CD4-positive, alpha-beta T cell treated with Interleukin-6 for 4 hours (primary cell): ENCODE results near the gene NME5.
A peak's percentile ranks its signal among the peaks of the same experiment; 100 is the strongest.
"Not testable (repeated sequence)": the region's sequence is repeated elsewhere in the genome, so short reads cannot be mapped to it uniquely, and the experiment has no call there.

Experiments
- DNase-seq: peaks from one replicate; pipeline ENCODE4 v3.0.0-alpha.2; 2020; ENCODE audit warnings: mixed read lengths

Gene NME5, protein sequence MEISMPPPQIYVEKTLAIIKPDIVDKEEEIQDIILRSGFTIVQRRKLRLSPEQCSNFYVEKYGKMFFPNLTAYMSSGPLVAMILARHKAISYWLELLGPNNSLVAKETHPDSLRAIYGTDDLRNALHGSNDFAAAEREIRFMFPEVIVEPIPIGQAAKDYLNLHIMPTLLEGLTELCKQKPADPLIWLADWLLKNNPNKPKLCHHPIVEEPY

DNA sequence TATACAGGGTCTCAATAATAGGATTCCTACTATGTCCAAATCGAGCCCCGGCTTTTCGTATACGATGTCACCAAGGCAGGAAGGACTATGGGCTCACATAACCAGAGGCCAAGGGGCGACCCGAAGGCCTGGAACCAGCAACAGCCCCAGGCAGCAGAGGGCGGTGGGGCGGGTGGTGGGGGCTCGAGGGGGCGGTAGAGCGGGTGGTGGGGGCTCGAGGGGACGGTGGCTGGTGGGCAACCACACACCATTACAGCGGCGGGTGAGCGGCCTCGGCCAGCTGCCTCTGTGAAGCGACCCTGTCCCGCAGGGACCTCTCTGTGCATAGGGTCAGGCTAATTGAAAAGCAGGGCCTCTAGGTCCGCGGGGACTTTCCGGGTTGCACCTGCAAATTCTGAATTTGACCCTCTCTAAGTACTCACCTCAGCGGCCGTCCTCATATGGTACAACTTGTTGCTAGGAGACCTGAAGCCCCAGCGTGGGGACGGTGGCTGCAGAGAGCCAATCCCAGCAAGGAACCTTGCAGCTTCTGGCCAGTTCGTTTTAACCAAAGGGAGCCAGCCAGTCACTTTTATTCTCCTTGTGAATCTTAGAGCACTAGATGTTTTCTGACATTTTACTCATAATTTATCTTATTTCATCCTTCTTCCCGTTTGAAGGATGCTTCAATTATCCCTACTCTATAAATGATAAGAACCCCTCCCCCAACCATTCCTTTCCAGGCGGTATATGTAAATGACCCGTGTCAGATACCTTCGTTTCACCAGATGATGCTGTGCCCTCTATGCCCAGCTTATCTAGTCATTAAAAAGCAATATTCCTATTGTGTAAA, at the start of gene NME5:
Gene NME5, minus strand, starts transcription at position 480 of the 832 bp plus-strand sequence. CDS start 648 bp downstream, outside the sequence.
- DNase-seq = no peak

DNA sequence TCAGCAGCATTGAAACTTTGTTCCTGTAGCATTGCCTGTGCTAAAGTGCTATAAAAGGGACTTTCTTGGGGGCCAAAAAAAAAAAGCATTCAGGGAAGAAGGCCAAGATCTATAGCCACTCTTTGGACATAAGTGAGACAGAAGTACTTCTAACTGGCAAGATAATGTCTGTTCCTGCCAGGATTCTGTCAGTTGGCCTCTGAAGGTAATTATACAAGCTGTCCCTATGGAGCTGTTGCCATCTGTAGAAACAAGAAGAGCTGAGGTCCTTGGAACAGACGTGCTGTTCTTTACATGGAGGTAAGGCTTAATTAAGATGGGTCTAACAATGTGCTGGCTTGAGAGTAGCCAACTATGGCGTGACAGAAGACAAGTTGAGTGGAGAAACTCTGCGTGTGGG, 49.4 kb upstream of the NME5 start:
- DNase-seq = no peak

DNA sequence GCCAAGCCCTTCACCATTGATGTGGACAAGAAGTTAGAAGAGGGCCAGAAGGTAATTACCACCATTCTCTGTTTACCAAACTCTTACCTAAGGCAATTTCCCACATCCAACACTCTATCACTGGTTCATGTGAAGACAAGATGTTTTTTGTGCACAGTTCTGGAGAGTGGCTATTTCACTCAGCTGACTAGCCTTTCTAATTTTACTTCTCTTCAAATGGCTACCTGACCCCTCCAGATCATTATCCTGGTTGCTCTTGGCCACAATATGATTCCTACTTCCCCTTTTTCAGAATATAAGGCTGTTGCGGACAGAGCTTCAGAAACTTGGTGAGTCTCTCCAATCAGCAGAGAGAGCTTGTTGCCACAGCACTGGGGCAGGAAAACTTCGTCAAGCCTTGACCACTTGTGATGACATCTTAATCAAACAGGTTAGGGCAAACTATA, 46.8 kb upstream of the NME5 start:
- no peak for DNase-seq

DNA sequence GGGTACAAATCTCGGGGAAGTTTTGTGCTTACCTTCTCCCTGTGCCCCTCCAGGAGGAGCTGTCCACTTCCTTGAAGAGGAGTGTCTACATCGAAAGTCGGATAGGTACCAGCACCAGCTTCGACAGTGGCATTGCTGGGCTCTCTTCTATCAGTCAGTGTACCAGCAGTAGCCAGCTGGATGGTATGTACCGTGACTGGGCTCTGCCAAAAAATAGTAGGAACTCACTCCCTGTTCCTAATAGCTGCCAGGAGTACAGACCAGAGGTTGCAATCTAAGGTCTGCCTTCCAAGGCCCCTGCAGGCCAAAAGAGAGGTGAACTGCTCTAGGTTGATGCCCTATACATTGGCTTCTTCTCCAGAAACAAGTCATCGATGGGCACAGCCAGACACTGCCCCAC, 43.6 kb upstream of the NME5 start:
- no peak for DNase-seq

DNA sequence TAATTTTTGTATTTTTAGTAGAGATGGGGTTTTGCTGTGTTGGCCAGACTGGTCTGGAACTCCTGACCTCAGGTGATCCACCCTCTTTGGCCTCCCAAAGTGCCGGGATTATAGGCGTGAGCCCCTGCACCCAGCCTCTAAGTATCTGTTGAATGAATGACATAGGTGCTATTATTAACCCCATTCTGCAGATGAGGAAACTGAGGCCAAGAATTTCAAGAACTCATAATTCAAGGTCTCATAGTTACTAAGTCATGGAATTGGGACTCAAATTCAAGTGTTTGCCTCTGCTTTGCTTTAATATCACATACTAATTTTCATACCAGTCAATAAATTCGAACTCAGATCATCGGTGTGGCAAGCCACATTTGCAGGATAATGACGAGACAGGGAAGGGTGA, 41.6 kb upstream of the NME5 start:
- no peak for DNase-seq

DNA sequence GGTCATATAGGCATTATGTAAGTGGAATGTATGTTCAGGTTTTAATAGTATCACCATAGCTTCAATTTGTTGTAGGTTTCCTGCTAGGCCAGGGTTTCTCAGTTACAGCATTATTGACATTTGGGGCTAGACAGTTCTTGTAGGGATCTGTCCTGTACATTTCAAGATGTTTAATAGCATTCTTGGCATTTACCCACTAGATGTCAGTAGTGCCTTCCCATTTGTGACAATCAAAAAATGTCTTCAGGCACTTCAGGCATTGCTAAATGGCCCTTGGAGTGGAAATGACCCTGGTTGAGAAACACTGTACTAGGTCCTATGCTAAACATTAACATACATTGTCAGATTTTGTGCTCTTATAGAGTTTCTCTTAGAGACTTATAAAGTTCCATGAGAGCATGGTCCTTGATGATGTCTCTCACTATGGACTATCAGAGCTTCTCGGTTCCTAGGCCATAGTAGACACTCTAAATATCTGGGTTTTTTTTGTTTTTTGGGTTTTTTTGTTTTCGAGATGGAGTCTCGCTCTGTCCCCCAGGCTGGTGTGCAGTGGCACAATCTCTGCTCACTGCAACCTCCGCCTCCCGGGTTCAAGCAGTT, 41.1 kb upstream of the NME5 start:
- DNase-seq = no peak

DNA sequence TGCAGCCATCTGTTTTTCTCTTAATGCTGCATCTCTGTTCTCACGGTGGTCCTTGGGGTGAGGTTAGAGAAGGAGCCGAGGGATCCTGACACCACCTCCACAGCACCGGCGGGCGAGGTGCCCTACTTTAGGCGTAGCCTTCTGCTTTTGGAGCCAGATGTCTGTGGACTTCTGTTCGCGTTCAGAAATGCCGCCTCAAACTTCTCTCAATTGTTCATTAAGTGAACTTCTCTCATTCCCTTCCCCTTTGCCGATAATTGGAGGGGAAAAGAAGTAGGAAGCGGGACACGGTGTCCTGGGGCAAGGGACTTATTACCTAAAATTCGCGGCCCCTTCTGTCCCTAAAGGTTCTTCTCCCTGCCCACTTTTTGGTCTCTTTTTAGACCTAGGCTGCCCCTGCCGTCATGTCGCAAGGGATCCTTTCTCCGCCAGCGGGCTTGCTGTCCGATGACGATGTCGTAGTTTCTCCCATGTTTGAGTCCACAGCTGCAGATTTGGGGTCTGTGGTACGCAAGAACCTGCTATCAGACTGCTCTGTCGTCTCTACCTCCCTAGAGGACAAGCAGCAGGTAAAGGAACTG, 40.1 kb upstream of the NME5 start:
- no peak for DNase-seq

DNA sequence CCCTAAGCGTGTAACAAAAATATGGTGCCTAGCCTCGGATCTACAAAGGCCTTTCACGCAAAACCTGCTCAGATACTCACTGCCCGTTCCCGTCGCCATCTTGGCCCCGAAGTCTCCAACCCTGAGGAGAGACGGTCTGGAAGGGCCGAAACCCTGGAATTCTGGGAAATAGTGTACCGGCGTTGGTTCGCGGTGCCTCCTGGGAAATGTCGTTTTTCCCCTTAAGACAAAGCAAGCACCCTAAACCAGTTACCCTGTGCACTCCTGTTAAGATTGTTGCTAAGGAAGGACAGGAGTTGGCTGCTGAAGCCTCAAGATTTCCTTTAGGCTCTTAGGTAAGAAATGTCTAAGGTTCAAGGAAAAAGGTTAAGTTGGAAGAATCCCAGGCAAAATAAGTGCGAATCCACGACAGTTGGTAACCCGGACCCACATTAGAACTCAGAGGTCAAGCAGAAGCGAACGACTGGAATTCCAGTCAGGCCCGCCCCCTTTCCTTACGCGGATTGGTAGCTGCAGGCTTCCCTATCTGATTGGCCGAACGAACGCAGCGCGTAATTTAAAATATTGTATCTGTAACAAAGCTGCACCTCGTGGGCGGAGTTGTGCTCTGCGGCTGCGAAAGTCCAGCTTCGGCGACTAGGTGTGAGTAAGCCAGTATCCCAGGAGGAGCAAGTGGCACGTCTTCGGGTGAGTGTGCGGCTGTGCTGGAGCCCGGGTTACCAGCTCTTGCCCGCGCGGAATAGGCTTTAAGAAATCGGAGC, 39.5 kb upstream of the NME5 start, which contains the start of the genes BRD8 and KIF20A:
Gene BRD8, minus strand, starts transcription at position 115 of the 761 bp plus-strand sequence. Its CDS starts 16 bp downstream, at position 99.
Gene KIF20A, plus strand, starts transcription at position 597 of the 761 bp plus-strand sequence. CDS start 569 bp downstream, outside the sequence.
- DNase-seq = peak; percentile 93

DNA sequence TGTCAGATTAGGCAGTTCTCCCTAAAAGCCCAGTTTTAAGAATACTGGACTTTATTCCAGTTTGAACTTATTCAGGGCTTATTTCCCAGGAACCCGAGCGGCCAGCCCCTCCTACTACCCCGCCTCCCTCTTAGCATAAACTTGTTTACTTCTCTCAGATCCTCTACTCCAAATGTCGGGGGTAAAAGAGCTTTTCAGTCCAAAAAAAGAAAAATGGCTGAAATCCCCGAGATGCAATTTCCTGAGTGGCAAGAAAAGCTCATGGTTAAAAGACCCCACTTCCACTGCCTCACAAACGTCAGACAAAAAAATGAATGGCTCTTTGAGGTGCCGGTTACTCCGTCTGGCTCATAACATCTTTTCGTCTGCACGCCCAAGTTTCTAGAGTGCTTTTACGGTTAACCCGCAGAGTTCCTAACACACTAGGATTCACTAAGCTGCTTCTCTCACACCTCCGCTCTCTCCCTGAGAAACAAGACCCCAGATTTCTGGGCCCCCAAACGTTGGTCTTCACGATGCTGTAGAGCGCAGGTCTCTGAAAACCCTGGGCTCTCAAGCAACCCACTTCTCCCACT, 38.8 kb upstream of the NME5 start:
- peak; percentile 18 for DNase-seq

DNA sequence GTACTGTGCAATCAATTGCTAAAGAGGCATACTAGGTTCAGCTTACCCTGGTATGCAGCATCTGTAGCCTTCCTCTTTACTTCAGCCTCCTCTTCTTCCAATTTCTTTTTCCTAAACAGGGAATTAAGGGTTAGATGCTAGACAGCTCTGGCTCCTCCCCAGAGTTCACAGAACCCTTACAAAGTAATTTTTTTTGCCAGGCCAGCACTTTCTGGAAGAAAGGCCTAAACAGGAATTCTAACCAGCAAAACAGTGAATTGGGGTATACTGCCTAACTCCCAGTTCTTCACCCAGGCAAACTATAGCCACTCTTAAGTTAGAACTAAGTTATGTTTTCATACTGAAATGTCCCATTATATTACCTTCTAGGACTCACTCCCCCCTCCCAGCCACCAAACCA, 31.1 kb upstream of the NME5 start:
- DNase-seq = no peak

DNA sequence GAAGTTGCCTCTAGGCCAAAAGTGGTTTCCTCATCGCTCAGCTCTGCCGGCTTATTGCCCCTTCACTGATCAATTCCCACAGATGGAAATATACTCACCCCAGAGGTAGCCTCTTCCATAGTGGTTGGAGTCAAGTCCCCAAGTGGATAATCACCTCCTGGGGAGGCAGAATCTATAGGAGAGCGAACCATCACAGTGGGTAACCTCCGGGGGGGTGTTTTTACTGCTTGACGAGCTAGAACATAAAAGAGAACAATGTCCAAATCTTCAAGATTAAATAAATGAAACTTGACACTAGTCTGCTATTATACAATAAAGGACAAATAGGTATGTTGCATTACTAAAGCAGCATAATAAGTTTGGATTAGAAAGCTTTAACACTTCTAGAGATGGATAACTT, 29.9 kb upstream of the NME5 start:
- no peak for DNase-seq

DNA sequence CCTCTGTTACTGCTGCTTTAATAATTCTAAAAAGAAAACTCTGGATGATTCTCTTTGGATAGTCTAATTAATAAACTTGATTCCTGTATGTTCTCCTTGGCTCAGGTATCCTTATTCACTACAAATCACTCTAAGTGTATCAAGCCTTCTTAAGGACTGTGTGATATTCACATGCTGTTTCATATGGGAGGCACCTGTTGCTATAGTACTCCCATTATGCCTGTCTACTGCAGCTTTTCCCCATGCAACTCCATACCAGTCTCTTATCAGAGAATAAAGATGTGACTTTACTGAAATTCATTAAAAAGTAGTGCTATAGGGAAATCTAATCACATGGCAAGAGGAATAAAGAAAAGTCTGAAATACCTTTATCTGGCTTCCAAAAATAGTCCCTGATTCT, 24.5 kb upstream of the NME5 start:
- no peak for DNase-seq

DNA sequence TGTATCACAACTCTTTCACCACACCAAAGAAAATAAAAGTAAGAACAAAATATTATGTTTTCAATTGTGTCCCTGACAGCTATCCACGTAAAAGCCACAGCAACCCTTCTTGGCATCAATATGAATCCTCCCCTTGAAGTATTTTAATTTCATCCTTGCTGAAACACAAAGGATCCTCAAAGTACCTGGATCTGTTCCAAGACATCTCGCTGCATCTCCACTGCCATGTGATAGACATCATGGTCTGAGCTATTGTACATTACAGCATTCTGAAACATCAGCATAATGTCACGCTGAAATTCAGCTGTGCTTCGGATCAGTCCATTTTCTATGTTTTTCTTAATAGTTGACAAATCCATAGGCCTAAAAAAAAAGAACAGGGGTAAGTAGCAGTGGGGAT, 21.5 kb upstream of the NME5 start:
- DNase-seq = no peak

DNA sequence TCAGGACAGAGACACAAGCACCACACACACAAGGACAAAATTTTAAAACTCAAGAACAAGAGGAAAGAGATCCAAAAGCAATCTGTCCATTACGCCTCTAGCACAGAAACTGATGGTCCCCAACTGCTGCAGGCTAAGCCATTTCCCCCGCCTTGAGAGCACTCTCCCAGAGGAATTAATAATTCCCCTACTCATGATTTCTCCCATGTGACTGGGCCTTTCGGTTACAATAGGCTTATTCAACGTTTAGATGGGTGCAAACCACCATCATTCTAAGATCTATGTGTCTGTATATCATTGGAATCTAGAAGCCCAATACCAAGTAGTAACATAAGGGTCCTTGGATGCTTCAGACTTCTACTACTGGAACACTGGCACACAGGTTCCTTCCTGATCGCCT, 20.4 kb upstream of the NME5 start:
- DNase-seq = no peak

DNA sequence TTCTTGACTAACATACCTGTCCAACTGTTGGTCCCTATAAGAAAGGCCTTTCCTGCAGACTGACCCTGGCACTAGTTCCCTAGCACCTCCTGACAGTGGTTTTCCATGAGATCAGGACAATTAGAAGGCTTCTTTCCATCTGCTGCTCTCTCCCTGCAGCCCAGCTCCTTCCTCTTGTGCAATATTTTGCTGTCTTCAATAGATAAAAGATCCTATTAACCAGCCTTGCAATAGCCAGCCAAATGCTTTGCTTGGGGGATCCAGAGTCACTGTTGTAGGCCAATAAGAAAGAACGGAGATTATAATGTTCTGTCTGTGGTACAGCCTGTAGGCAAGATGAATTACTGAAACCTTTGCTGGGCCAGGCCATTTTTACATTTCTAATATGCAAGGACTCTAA, 18.4 kb upstream of the NME5 start:
- no peak for DNase-seq

DNA sequence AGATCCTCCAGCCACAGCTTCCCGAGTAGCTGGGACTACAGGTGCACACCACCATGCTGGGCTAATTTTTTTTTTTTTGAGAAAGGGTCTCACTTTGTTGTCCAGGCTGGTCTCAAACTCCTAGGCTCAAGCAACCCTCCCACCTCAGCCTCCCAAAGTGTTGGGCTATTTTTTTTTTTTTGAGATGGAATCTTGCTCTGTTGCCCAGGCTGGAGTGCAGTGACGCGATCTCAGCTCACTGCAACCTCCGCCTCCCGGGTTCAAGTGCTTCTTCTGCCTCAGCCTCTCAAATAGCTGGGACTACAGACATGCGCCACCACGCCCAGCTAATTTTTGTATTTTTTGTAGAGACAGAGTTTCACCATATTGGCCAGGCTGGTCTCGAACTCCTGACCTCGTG, 16.7 kb upstream of the NME5 start:
- not testable (repeated sequence) for DNase-seq

DNA sequence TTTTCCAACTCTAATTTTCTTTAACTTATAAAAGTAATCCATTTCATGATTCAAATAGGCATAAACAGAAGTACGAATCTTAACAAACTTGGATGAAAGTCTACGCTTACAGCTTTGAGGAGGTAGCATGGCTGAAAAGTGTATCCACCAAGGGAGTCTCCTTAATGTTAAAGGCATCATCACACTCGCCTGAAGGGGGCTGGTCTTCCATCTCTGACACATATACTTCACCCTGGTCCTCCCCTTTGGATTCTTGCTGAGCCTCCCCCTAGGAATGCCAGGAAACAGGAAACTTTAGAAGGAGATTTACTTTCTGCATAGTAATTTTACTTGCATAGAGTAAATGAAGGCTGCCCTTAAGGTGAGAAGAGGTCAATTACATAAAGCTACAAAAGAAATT, 10.3 kb upstream of the NME5 start:
- no peak for DNase-seq

DNA sequence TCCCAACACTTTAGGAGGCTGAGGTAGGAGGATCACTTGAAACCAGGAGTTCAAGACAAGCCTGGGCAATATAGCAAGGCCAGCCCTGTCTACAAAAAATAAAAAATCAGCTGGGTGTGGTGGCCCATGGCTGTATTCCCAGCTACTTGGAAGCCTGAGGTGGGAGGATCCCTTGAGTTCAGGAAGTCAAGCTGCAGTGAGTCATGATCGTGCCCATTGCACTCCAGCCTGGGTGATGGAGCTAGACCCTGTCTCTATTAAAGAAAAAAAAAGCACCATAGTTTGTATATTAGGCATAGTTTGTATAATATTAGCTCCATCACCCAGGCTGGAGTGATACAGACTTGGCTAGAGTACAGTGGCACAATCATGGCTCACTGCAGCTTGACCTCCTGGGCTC, 9.6 kb upstream of the NME5 start:
- no peak for DNase-seq

DNA sequence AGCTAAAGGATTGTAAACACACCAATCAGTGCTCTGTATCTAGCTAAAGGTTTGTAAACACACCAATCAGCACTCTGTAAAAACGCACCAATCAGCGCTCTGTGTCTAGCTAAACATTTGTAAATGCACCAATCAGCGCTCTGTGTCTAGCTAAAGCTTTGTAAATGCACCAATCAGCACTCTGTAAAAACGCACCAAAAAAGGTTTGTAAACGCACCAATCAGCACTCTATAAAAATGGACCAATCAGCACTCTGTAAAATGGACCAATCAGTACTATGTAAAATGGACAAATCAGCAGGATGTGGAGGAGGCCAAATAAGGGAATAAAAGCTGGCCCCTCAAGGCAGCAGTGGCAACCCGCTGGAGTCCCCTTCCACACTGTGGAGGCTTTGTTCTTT, 4.3 kb upstream of the NME5 start:
- DNase-seq = not testable (repeated sequence)

DNA sequence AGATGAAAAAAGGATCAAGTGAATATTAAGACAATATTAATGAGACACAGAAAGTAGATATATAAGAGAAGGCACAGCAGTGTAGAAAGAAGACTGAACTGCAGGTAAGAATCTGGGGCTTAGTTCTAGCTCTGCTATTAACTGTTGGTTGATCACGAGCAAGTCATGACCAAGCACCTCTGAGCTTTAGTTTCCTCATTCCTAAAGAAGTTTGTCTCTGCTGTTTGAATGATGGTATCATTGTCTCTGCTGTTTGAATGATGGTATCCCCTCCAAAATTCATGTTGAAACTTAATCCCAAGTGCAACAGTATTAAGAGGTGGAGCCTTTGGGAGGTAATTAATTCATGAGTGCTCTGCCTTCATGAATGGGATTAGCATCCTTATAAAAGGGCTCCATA, 2.5 kb upstream of the NME5 start:
- no peak for DNase-seq

DNA sequence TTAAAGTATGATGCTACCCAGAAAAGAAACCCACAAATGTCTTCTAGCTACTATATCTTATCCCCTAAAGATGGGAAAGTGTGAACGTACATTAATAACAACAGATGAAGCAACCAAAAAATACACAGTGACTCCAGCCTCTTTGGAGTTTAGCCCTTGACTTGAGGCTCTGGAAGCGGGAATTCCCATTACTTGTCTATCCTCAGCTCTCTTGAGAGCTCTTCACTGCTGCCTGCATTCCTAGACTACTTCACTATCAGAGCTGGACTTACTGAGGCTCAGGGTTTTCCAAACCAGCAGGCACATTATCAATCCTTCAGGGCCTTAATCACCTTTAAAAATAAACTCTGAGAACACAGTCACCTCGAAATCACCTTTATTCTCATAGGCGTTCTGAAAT, 1.0 kb upstream of the NME5 start:
- no peak for DNase-seq

DNA sequence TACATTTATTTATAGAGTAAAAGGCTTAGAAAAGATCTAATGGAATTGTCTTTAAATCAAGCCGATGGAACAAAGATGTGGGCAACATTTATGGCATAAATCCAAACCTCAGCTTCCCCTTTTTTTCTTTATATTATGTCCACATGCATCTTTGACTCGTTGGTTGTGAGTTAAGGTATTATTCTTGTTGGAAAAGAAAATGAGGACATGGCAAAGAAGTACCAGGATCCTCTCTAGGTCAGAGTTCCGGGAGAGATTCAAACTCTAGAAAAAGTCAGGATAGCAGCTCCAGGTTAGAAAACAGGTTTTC, 508 bp upstream of the NME5 start:
- no peak for DNase-seq

DNA sequence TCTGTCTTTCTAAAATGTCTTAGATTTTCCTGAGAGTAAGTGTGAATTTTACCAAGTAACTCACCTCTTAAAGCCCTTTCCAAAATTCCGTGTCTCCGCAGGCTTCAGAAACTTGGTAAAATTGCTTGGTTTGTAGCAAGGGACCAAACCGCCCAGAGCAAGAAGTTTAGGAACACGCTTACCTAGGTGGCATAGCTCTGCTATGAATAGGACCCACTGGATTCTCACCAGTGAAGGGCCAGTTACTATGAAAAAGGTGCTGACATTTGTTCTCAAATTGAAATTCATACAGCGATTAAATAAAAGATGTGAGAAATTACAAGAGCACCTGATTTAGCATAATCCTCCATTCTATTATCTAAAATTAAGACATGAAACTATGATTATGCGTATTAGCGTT, 6.7 kb downstream of the NME5 start:
- no peak for DNase-seq
